ENCODE data around the gene FSTL5.

The FSTL5 gene

GRCh38 chr4:162075726-162076125, 88.1 kb downstream of the FSTL5 start:
- H3K4me1 ChIP-seq (ENCODE audit: control insufficient read depth, insufficient read depth, low read length) = no peaks in the 10 kb centered on the region
- no peaks in the 10 kb centered on the region for H3K36me3 ChIP-seq (ENCODE audit: control insufficient read depth, insufficient read depth, low read length)
- H3K9ac ChIP-seq (ENCODE audit: low read length) = no peak overlapping the region
- no peak overlapping the region for H3K4me3 ChIP-seq (ENCODE audit: low read length)
- no peaks in the 10 kb centered on the region for H3K9me3 ChIP-seq (ENCODE audit: control insufficient read depth, low read length)
- no peaks in the 10 kb centered on the region for H3K27me3 ChIP-seq (ENCODE audit: control insufficient read depth, insufficient read depth, low read length)

- Histone ChIP-seq H3K36me3 (ENCODE audit: control insufficient read depth, insufficient read depth, low read length) (no peaks in the 10 kb centered on the region), H3K4me3 (ENCODE audit: low read length) (no peak overlapping the region), H3K4me1 (ENCODE audit: control insufficient read depth, insufficient read depth, low read length) (no peaks in the 10 kb centered on the region), H3K9ac (ENCODE audit: low read length) (no peak overlapping the region), H3K9me3 (ENCODE audit: control insufficient read depth, low read length) (no peaks in the 10 kb centered on the region), H3K27me3 (ENCODE audit: control insufficient read depth, insufficient read depth, low read length) (no peaks in the 10 kb centered on the region)
These were observed 102.6 kb downstream of the FSTL5 start for GRCh38 chr4:162061214-162061613.

GRCh38 chr4:162059656-162060055, 104.1 kb downstream of the FSTL5 start:
- Histone ChIP-seq H3K36me3 (ENCODE audit: control insufficient read depth, insufficient read depth, low read length) (no peaks in the 10 kb centered on the region), H3K9ac (ENCODE audit: low read length) (no peak overlapping the region), H3K4me3 (ENCODE audit: low read length) (no peak overlapping the region), H3K9me3 (ENCODE audit: control insufficient read depth, low read length) (no peaks in the 10 kb centered on the region), H3K27me3 (ENCODE audit: control insufficient read depth, insufficient read depth, low read length) (no peaks in the 10 kb centered on the region), H3K4me1 (ENCODE audit: control insufficient read depth, insufficient read depth, low read length) (no peaks in the 10 kb centered on the region)

- H3K4me3 ChIP-seq (ENCODE audit: low read length) = no peak overlapping the region
- no peaks in the 10 kb centered on the region for H3K9me3 ChIP-seq (ENCODE audit: control insufficient read depth, low read length)
- no peaks in the 10 kb centered on the region for H3K4me1 ChIP-seq (ENCODE audit: control insufficient read depth, insufficient read depth, low read length)
- H3K27me3 ChIP-seq (ENCODE audit: control insufficient read depth, insufficient read depth, low read length) = no peaks in the 10 kb centered on the region
- H3K9ac ChIP-seq (ENCODE audit: low read length) = no peak overlapping the region
- no peaks in the 10 kb centered on the region for H3K36me3 ChIP-seq (ENCODE audit: control insufficient read depth, insufficient read depth, low read length)
These were observed 106.8 kb downstream of the FSTL5 start for GRCh38 chr4:162056990-162057389.

GRCh38 chr4:162046135-162046534, 117.7 kb downstream of the FSTL5 start:
- no peaks in the 10 kb centered on the region for H3K27me3 ChIP-seq (ENCODE audit: control insufficient read depth, insufficient read depth, low read length)
- no peaks in the 10 kb centered on the region for H3K9me3 ChIP-seq (ENCODE audit: control insufficient read depth, low read length)
- no peaks in the 10 kb centered on the region for H3K4me1 ChIP-seq (ENCODE audit: control insufficient read depth, insufficient read depth, low read length)
- H3K36me3 ChIP-seq (ENCODE audit: control insufficient read depth, insufficient read depth, low read length) = no peaks in the 10 kb centered on the region
- H3K4me3 ChIP-seq (ENCODE audit: low read length) = no peak overlapping the region
- H3K9ac ChIP-seq (ENCODE audit: low read length) = no peak overlapping the region

GRCh38 chr4:162038112-162038511, 125.7 kb downstream of the FSTL5 start:
- Histone ChIP-seq H3K9me3 (ENCODE audit: control insufficient read depth, low read length) (no peaks in the 10 kb centered on the region), H3K4me1 (ENCODE audit: control insufficient read depth, insufficient read depth, low read length) (no peaks in the 10 kb centered on the region), H3K27me3 (ENCODE audit: control insufficient read depth, insufficient read depth, low read length) (no peaks in the 10 kb centered on the region), H3K36me3 (ENCODE audit: control insufficient read depth, insufficient read depth, low read length) (no peaks in the 10 kb centered on the region), H3K4me3 (ENCODE audit: low read length) (no peak overlapping the region), H3K9ac (ENCODE audit: low read length) (no peak overlapping the region)

- no peaks in the 10 kb centered on the region for H3K36me3 ChIP-seq (ENCODE audit: control insufficient read depth, insufficient read depth, low read length)
- no peaks in the 10 kb centered on the region for H3K4me1 ChIP-seq (ENCODE audit: control insufficient read depth, insufficient read depth, low read length)
- no peak overlapping the region for H3K9ac ChIP-seq (ENCODE audit: low read length)
- no peaks in the 10 kb centered on the region for H3K9me3 ChIP-seq (ENCODE audit: control insufficient read depth, low read length)
- H3K4me3 ChIP-seq (ENCODE audit: low read length) = no peak overlapping the region
- no peaks in the 10 kb centered on the region for H3K27me3 ChIP-seq (ENCODE audit: control insufficient read depth, insufficient read depth, low read length)
These were observed 145.9 kb downstream of the FSTL5 start for GRCh38 chr4:162017863-162018262.

GRCh38 chr4:162016991-162017390, 146.8 kb downstream of the FSTL5 start:
- H3K4me3 ChIP-seq (ENCODE audit: low read length) = no peak overlapping the region
- no peak overlapping the region for H3K9ac ChIP-seq (ENCODE audit: low read length)
- no peaks in the 10 kb centered on the region for H3K9me3 ChIP-seq (ENCODE audit: control insufficient read depth, low read length)
- H3K27me3 ChIP-seq (ENCODE audit: control insufficient read depth, insufficient read depth, low read length) = no peaks in the 10 kb centered on the region
- H3K36me3 ChIP-seq (ENCODE audit: control insufficient read depth, insufficient read depth, low read length) = no peaks in the 10 kb centered on the region
- H3K4me1 ChIP-seq (ENCODE audit: control insufficient read depth, insufficient read depth, low read length) = no peaks in the 10 kb centered on the region

- Histone ChIP-seq H3K4me3 (ENCODE audit: low read length) (no peak overlapping the region), H3K27me3 (ENCODE audit: control insufficient read depth, insufficient read depth, low read length) (no peaks in the 10 kb centered on the region), H3K36me3 (ENCODE audit: control insufficient read depth, insufficient read depth, low read length) (no peaks in the 10 kb centered on the region), H3K9ac (ENCODE audit: low read length) (no peak overlapping the region), H3K9me3 (ENCODE audit: control insufficient read depth, low read length) (no peaks in the 10 kb centered on the region), H3K4me1 (ENCODE audit: control insufficient read depth, insufficient read depth, low read length) (no peaks in the 10 kb centered on the region)
These were observed 147.6 kb downstream of the FSTL5 start for GRCh38 chr4:162016219-162016618.

- H3K4me3 ChIP-seq (ENCODE audit: low read length) = no peak overlapping the region
- no peaks in the 10 kb centered on the region for H3K9me3 ChIP-seq (ENCODE audit: control insufficient read depth, low read length)
- H3K4me1 ChIP-seq (ENCODE audit: control insufficient read depth, insufficient read depth, low read length) = no peaks in the 10 kb centered on the region
- no peak overlapping the region for H3K9ac ChIP-seq (ENCODE audit: low read length)
- H3K36me3 ChIP-seq (ENCODE audit: control insufficient read depth, insufficient read depth, low read length) = no peaks in the 10 kb centered on the region
- H3K27me3 ChIP-seq (ENCODE audit: control insufficient read depth, insufficient read depth, low read length) = no peaks in the 10 kb centered on the region
These were observed 148.7 kb downstream of the FSTL5 start for GRCh38 chr4:162015090-162015489.

- H3K4me3 ChIP-seq (ENCODE audit: low read length) = no peak overlapping the region
- no peaks in the 10 kb centered on the region for H3K36me3 ChIP-seq (ENCODE audit: control insufficient read depth, insufficient read depth, low read length)
- H3K27me3 ChIP-seq (ENCODE audit: control insufficient read depth, insufficient read depth, low read length) = no peaks in the 10 kb centered on the region
- H3K9me3 ChIP-seq (ENCODE audit: control insufficient read depth, low read length) = no peaks in the 10 kb centered on the region
- no peaks in the 10 kb centered on the region for H3K4me1 ChIP-seq (ENCODE audit: control insufficient read depth, insufficient read depth, low read length)
- H3K9ac ChIP-seq (ENCODE audit: low read length) = no peak overlapping the region
These were observed 152.7 kb downstream of the FSTL5 start for GRCh38 chr4:162011089-162011488.

GRCh38 chr4:162010362-162010761, 153.4 kb downstream of the FSTL5 start:
- no peak overlapping the region for H3K4me3 ChIP-seq (ENCODE audit: low read length)
- no peaks in the 10 kb centered on the region for H3K36me3 ChIP-seq (ENCODE audit: control insufficient read depth, insufficient read depth, low read length)

GRCh38 chr4:161992317-161992716, 171.5 kb downstream of the FSTL5 start:
- no peaks in the 10 kb centered on the region for H3K4me1 ChIP-seq (ENCODE audit: control insufficient read depth, insufficient read depth, low read length)
- H3K36me3 ChIP-seq (ENCODE audit: control insufficient read depth, insufficient read depth, low read length) = no peaks in the 10 kb centered on the region
- no peak overlapping the region for H3K4me3 ChIP-seq (ENCODE audit: low read length)
- H3K27me3 ChIP-seq (ENCODE audit: control insufficient read depth, insufficient read depth, low read length) = no peaks in the 10 kb centered on the region
- H3K9ac ChIP-seq (ENCODE audit: low read length) = no peak overlapping the region
- H3K9me3 ChIP-seq (ENCODE audit: control insufficient read depth, low read length) = no peaks in the 10 kb centered on the region

More at GRCh38 chr4:162010362-162010761, 153.4 kb downstream of the FSTL5 start:
- Histone ChIP-seq H3K9ac (ENCODE audit: low read length) (no peak overlapping the region), H3K27me3 (ENCODE audit: control insufficient read depth, insufficient read depth, low read length) (no peaks in the 10 kb centered on the region), H3K4me1 (ENCODE audit: control insufficient read depth, insufficient read depth, low read length) (no peaks in the 10 kb centered on the region), H3K9me3 (ENCODE audit: control insufficient read depth, low read length) (no peaks in the 10 kb centered on the region)
